B cell (primary cell): ENCODE data around the gene TOM1L2. TPM values are rescaled to one million over a fixed set of nuclear protein-coding genes. Genes with fewer than 3 reads are reported as not detected.

Experiments used
- ATAC-seq: fragments of 200-7000 bp; cut with Tn5 transposase; one replicate; pipeline ENCODE4 v1.10.0; 2021; ENCODE audit warnings: low read depth, mild to moderate bottlenecking, moderate number of reproducible peaks, moderate library complexity
- CTCF ChIA-PET: fragments of 350-600 bp; sonication (Branson Sonifier 250); formaldehyde crosslinking; loops from one replicate; lab custom pipeline; 2021; ENCODE audit warnings: antibody characterized with exemption, inconsistent platforms; lab: Charles Lee
- POLR2A ChIA-PET: fragments of 350-600 bp; sonication (Branson Sonifier 250); formaldehyde crosslinking; loops from one replicate; lab custom pipeline; 2021; ENCODE audit warnings: antibody characterized with exemption; lab: Charles Lee
- DNase-seq: peaks from one replicate; pipeline ENCODE4 v3.0.0; 2013
- H2AFZ ChIP-seq: 2 replicates; pipeline ENCODE4 v1.6.1; 2012; ENCODE audit warnings: mild to moderate bottlenecking, low read depth, low read length; ENCODE audit not compliant: insufficient read depth, poor library complexity, severe bottlenecking
- H3K27ac ChIP-seq, 2 donors: 1 replicate in 1 of 2; 2 replicates in 1 of 2; pipeline ENCODE4 v1.5.1; 2012 to 2013; ENCODE audit warnings: low read length in 2 of 2, mild to moderate bottlenecking in 2 of 2, moderate library complexity in 1 of 2
- H3K27me3 ChIP-seq, 4 experiments: fragments of 200-600 bp in 1 of 4; sonication (generic) in 1 of 4; replicated peaks in 1 of 4; 1 replicate in 2 of 4; 2 replicates in 2 of 4; pipeline versions ENCODE4 v1.6.1 to v1.7.0; 2013 to 2016; ENCODE audit warnings: low read length in 3 of 4, mild to moderate bottlenecking in 2 of 4, mixed read lengths in 1 of 4, moderate library complexity in 1 of 4; ENCODE audit not compliant: insufficient read depth in 4 of 4, control insufficient read depth in 3 of 4; ENCODE audit errors: control extremely low read depth in 1 of 4
- H3K36me3 ChIP-seq, 2 experiments: replicated peaks in 1 of 2; 1 replicate in 1 of 2; 2 replicates in 1 of 2; pipeline versions ENCODE4 v1.6.1 to v1.7.1; 2013; ENCODE audit warnings: low read length in 1 of 2; ENCODE audit not compliant: insufficient read depth in 2 of 2, control insufficient read depth in 1 of 2; ENCODE audit errors: control extremely low read depth in 1 of 2, extremely low read depth in 1 of 2
- H3K4me1 ChIP-seq, 2 donors: fragments of 200-600 bp in 1 of 2; sonication (generic) in 1 of 2; 1 replicate in 1 of 2; 2 replicates in 1 of 2; pipeline versions ENCODE4 v1.5.1 to v1.6.1; 2013 to 2017; ENCODE audit warnings: low read length in 2 of 2; ENCODE audit not compliant: control insufficient read depth in 2 of 2, insufficient read depth in 2 of 2
- H3K4me2 ChIP-seq: replicated peaks from 2 replicates; pipeline ENCODE3; 2012; ENCODE audit warnings: mild to moderate bottlenecking, low read depth, low read length; ENCODE audit not compliant: poor library complexity, severe bottlenecking
- H3K4me3 ChIP-seq, 5 experiments: fragments of 200-600 bp in 1 of 5; sonication (generic) in 1 of 5; 1 replicate in 3 of 5; 2 replicates in 2 of 5; pipeline versions ENCODE4 v1.5.1 to v1.7.0; 2011 to 2016; ENCODE audit warnings: low read length in 4 of 5, mild to moderate bottlenecking in 4 of 5, low read depth in 2 of 5, control low read depth in 1 of 5, moderate library complexity in 1 of 5; ENCODE audit not compliant: insufficient read depth in 1 of 5; ENCODE audit errors: control extremely low read depth in 1 of 5, extremely low read depth in 1 of 5
- H3K79me2 ChIP-seq: fragments of 200-600 bp; sonication (generic); one replicate; pipeline ENCODE4 v1.6.0; 2016; ENCODE audit warnings: low read length; ENCODE audit not compliant: control insufficient read depth, insufficient read depth
- H3K9ac ChIP-seq: fragments of 200-600 bp; sonication (generic); 2 replicates; pipeline ENCODE4 v1.6.1; 2017; ENCODE audit warnings: mild to moderate bottlenecking, low read length, moderate library complexity
- H3K9me3 ChIP-seq, 3 donors: one replicate each; pipeline versions ENCODE4 v1.6.1 to v1.7.1; 2013; ENCODE audit warnings: low read length in 2 of 3; ENCODE audit not compliant: control insufficient read depth in 2 of 3, insufficient read depth in 1 of 3; ENCODE audit errors: control extremely low read depth in 1 of 3
- H4K20me1 ChIP-seq: 2 replicates; pipeline ENCODE4 v1.6.0; 2012; ENCODE audit warnings: mild to moderate bottlenecking, low read length; ENCODE audit not compliant: insufficient read depth, control insufficient read depth, poor library complexity, severe bottlenecking
- H3K27ac Mint-ChIP-seq: one replicate; pipeline ENCODE4 v1.8.0; 2021; ENCODE audit warnings: mixed read lengths
- H3K27me3 Mint-ChIP-seq: one replicate; pipeline ENCODE4 v1.8.0; 2021; ENCODE audit warnings: mixed read lengths
- H3K4me1 Mint-ChIP-seq: one replicate; pipeline ENCODE4 v1.8.0; 2021; ENCODE audit warnings: mixed read lengths
- H3K4me3 Mint-ChIP-seq: one replicate; pipeline ENCODE4 v1.8.0; 2021; ENCODE audit warnings: mixed read lengths
- H3K9me3 Mint-ChIP-seq: one replicate; pipeline ENCODE4 v1.8.0; 2022; ENCODE audit warnings: mixed read lengths; ENCODE audit not compliant: insufficient read depth
- EZH2 ChIP-seq: IDR thresholded peaks from 2 replicates; pipeline ENCODE4 v1.6.1; 2012; ENCODE audit warnings: borderline replicate concordance, low read depth, mild to moderate bottlenecking, moderate library complexity, low read length; ENCODE audit not compliant: insufficient read depth, poor library complexity, severe bottlenecking
- WGBS: methylation state at CpG from one replicate; pipeline ENCODE4 v1.1.5; 2013; ENCODE audit warnings: missing lambda C conversion rate; ENCODE audit not compliant: insufficient coverage; 5-methylcytosine and 5-hydroxymethylcytosine counted together
- intact Hi-C: fragments of 100-400 bp; cut with micrococcal nuclease; formaldehyde crosslinking; loops from one replicate; pipeline ENCODE4 v1.10.0; 2022
- polyA plus RNA-seq: library from polyadenylated mRNA; depleted of rRNA; stranded (reverse); fragments of >200 nt; gene quantifications from 2 replicates; pipeline ENCODE4 v1.2.3, GENCODE V29; 2012
- total RNA-seq, 2 donors: library from RNA; stranded (reverse); fragments of 120-200 nt in 1 of 2; gene quantifications; 1 replicate in 1 of 2; 2 replicates in 1 of 2; pipeline versions ENCODE4 v1.2.3 to v1.2.4, GENCODE V29; 2013 to 2022
- TF ChIP-seq, protein P1 (sequence below): fragments of 200-600 bp; IDR thresholded peaks from one replicate; pipeline ENCODE4 v1.8.0; 2022; ENCODE audit warnings: antibody characterized with exemption, mild to moderate bottlenecking

Gene TOM1L2
- total and polyA plus RNA-seq, 2 donors (not counting 1 experiment from before 2014, with no cell fraction given): 25.1 to 29.7 TPM

DNA sequence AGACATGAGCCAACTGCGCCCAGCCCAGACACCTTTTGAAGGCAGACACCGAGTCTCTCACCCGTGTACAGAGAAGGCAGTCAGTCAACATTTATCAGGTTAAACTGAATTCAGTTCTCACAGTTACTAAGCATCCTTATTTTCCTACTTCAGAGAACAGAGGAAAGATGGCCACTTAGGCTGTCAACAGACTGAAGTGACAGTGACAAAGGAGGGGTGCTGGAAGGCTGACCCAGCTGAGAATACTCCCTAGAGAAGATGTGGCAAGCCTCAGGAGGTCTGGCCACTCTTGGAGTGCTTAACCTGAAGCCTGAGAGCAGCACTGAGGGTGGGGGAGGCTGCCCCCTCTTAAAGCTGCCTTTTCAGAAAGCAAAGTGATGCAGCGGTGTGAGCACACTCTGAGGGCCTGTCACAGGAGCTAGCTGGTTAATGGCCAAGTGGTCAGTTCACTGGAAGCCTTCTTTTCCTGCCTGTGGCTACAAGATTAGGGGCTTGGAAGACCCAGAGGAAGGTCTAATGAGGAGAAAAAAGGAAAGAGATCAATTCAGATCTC, 84.4 kb downstream of the TOM1L2 start:
- POLR2A ChIA-PET: interaction anchor here (0.5 kb wide), 1 partner anchor 1513 kb away, joined by 7 read pairs; no protein-coding TSS in a partner anchor
- Mint-ChIP-seq H3K9me3 (no peaks in the 10 kb centered on the region), H3K27me3 (no peaks in the 10 kb centered on the region), H3K4me3 (no peak overlapping the region), H3K27ac (no peak overlapping the region), H3K4me1 (peaks cover 9% of the 10 kb centered on the region)
- CTCF ChIA-PET: interaction anchor here (1.4 kb wide), 1 partner anchor 20 kb away, joined by 5 read pairs; no protein-coding TSS in a partner anchor
- no peak overlapping the region for H2AFZ ChIP-seq
- TF ChIP-seq, protein P1, sequence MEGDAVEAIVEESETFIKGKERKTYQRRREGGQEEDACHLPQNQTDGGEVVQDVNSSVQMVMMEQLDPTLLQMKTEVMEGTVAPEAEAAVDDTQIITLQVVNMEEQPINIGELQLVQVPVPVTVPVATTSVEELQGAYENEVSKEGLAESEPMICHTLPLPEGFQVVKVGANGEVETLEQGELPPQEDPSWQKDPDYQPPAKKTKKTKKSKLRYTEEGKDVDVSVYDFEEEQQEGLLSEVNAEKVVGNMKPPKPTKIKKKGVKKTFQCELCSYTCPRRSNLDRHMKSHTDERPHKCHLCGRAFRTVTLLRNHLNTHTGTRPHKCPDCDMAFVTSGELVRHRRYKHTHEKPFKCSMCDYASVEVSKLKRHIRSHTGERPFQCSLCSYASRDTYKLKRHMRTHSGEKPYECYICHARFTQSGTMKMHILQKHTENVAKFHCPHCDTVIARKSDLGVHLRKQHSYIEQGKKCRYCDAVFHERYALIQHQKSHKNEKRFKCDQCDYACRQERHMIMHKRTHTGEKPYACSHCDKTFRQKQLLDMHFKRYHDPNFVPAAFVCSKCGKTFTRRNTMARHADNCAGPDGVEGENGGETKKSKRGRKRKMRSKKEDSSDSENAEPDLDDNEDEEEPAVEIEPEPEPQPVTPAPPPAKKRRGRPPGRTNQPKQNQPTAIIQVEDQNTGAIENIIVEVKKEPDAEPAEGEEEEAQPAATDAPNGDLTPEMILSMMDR: no peak
- TF ChIP-seq EZH2: no peak
- H3K9ac ChIP-seq: no peak overlapping the region
- ATAC-seq (no peak), DNase-seq (no peak)
- no peaks in the 10 kb centered on the region for H3K9me3 ChIP-seq
- intact Hi-C loops: no loop called here
- no peak overlapping the region for H3K4me2 ChIP-seq
- no peaks in the 10 kb centered on the region for H3K79me2 ChIP-seq
- 94% methylated on average over 4 of the region's 4 CpGs for WGBS
- no peaks in the 10 kb centered on the region for H3K27me3 ChIP-seq
- H4K20me1 ChIP-seq: no peaks in the 10 kb centered on the region
- H3K27ac ChIP-seq: no peak overlapping the region
- peaks cover 0 to 15% of the 10 kb centered on the region in 2 experiments for H3K36me3 ChIP-seq
- no peak overlapping the region for H3K4me3 ChIP-seq
- H3K4me1 ChIP-seq: peaks cover 0 to 9% of the 10 kb centered on the region in 2 donors

DNA sequence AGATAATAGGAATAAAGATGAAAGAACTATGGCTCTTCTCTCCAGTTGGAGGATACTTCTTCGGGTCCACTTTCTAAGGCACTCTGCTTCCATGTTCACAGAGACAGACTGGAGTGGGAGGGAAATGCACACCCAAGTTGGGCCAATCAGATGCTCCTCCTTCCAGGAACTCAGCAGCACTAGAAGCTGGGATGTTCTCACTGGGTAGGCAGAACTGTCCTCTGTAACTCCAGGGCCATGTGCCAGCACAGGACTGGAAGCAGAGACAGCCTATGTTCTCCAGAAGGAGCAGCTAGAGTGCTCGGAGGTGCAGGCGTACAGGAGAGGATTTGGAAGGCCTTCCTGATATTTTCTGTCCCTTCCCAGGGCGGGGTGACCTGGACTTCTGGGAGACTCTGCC, 85.5 kb downstream of the TOM1L2 start:
- Histone ChIP-seq H3K27me3 (no peaks in the 10 kb centered on the region), H3K9ac (no peak overlapping the region), H3K9me3 (no peaks in the 10 kb centered on the region), H4K20me1 (no peaks in the 10 kb centered on the region), H3K79me2 (no peaks in the 10 kb centered on the region), H3K4me2 (no peak overlapping the region), H3K36me3 (peaks cover 0 to 25% of the 10 kb centered on the region in 2 experiments), H2AFZ (no peak overlapping the region), H3K27ac (no peak overlapping the region), H3K4me1 (peaks cover 0 to 9% of the 10 kb centered on the region in 2 donors), H3K4me3 (no peak overlapping the region)
- Mint-ChIP-seq H3K4me3 (no peak overlapping the region), H3K27ac (no peak overlapping the region), H3K27me3 (no peaks in the 10 kb centered on the region), H3K4me1 (peaks cover 9% of the 10 kb centered on the region), H3K9me3 (no peaks in the 10 kb centered on the region)
- TF ChIP-seq, protein P1: no peak
- no peak for TF ChIP-seq EZH2
- DNase-seq: no peak
- ChIA-PET CTCF (no interaction called here), POLR2A (no interaction called here)
- no peak for ATAC-seq
- intact Hi-C loops: no loop called here
- WGBS: 94% methylated on average over 4 of the region's 4 CpGs
